GM21717 (cell line): ENCODE data around the gene FTCD.
"Not testable (repeated sequence)": the region's sequence is repeated elsewhere in the genome, so short reads cannot be mapped to it uniquely, and the experiment has no call there.

Experiments
- ATAC-seq: cut with Tn5 transposase; IDR thresholded peaks from one replicate; pipeline ENCODE4 v1.9.1; 2021; ENCODE audit warnings: mild to moderate bottlenecking, moderate library complexity; ENCODE audit not compliant: unreplicated experiment

FTCD gene

GRCh38 chr21:46155514-46156377 is at the start of gene FTCD:
TSS of gene FTCD (minus strand) at chr21:46155579. CDS start at chr21:46155523, 56 bp downstream.
- ATAC-seq, result no peak

- ATAC-seq, result no peak
Measured at GRCh38 chr21:46205166-46205565, 49.8 kb upstream of the FTCD start.

- ATAC-seq, result no peak
Measured at GRCh38 chr21:46203203-46203600, 47.8 kb upstream of the FTCD start.

GRCh38 chr21:46202592-46203202 is 47.3 kb upstream of the FTCD start:
- no peak for ATAC-seq

- ATAC-seq, result not testable (repeated sequence)
Measured at GRCh38 chr21:46200877-46201803, 45.8 kb upstream of the FTCD start.

- ATAC-seq, result no peak
Measured at GRCh38 chr21:46199436-46200373, 44.3 kb upstream of the FTCD start.

- no peak for ATAC-seq
Measured at GRCh38 chr21:46196733-46197132, 41.4 kb upstream of the FTCD start.

- ATAC-seq, result no peak
Measured at GRCh38 chr21:46195595-46196195, 40.3 kb upstream of the FTCD start.

- ATAC-seq, result no peak
Measured at GRCh38 chr21:46194374-46195334, 39.3 kb upstream of the FTCD start.

GRCh38 chr21:46193829-46194373 is 38.5 kb upstream of the FTCD start:
- no peak for ATAC-seq

GRCh38 chr21:46191686-46192575 is 36.6 kb upstream of the FTCD start:
- ATAC-seq, result no peak

- no peak for ATAC-seq
Measured at GRCh38 chr21:46191257-46191685, 35.9 kb upstream of the FTCD start.

GRCh38 chr21:46190491-46191131 is 35.2 kb upstream of the FTCD start:
- ATAC-seq, result no peak

- no peak for ATAC-seq
Measured at GRCh38 chr21:46189959-46190490, 34.6 kb upstream of the FTCD start.

GRCh38 chr21:46189213-46189958 is 34.0 kb upstream of the FTCD start:
- ATAC-seq, result no peak
